A549 (cell line): ENCODE results near the gene UNC5B. TPM values are rescaled to one million over a fixed set of nuclear protein-coding genes. Genes with fewer than 3 reads are reported as not detected.

ENCODE experiments used
- ATAC-seq, 2 experiments: fragments of 200-7000 bp in 1 of 2; fragments of >200 bp in 1 of 2; cut with Nextera tagmentation in 1 of 2; cut with Tn5 transposase in 1 of 2; 3 replicates each; pipeline versions ENCODE4 v1.8.0 to v1.9.1; 2018 to 2020; ENCODE audit warnings: mild to moderate bottlenecking in 1 of 2, moderate library complexity in 1 of 2
- CTCF ChIA-PET: fragments of 300-600 bp; sonication (Branson Sonifier 250); formaldehyde crosslinking; extraction: SDS; loops from one replicate; lab custom pipeline; 2021; ENCODE audit warnings: antibody characterized with exemption, inconsistent platforms; lab: Yijun Ruan, JAX
- POLR2A ChIA-PET: fragments of 350-600 bp; formaldehyde crosslinking; extraction: SDS; loops from one replicate; lab custom pipeline; 2021; ENCODE audit warnings: antibody characterized with exemption, inconsistent platforms; lab: Yijun Ruan, JAX
- DNase-seq, 2 experiments: peaks; one replicate each; pipeline versions ENCODE4 v3.0.0 to v3.0.0-alpha.2; 2011 to 2016; ENCODE audit warnings: low read depth in 1 of 2, low spot score in 1 of 2
- FAIRE-seq: peaks from 2 replicates; lab custom pipeline; 2011; peaks lifted over from hg19 to GRCh38; lab: Jason Lieb, UNC
- H3K27ac ChIP-seq, 2 experiments: fragments of >200 bp; sonication (Bioruptor Twin); formaldehyde crosslinking; 3 replicates each; pipeline ENCODE4 v1.5.1; 2016 to 2017
- H3K4me1 ChIP-seq: fragments of >200 bp; sonication (Bioruptor Twin); formaldehyde crosslinking; 3 replicates; pipeline ENCODE4 v1.6.1; 2016
- H3K4me2 ChIP-seq: fragments of >200 bp; sonication (Bioruptor Twin); formaldehyde crosslinking; 3 replicates; pipeline ENCODE4 v1.6.1; 2016
- H3K4me3 ChIP-seq: fragments of >200 bp; sonication (Bioruptor Twin); formaldehyde crosslinking; 3 replicates; pipeline ENCODE4 v1.5.1; 2016
- H3K9me3 ChIP-seq: fragments of >200 bp; sonication (Bioruptor Twin); formaldehyde crosslinking; 3 replicates; pipeline ENCODE4 v1.6.1; 2016
- BHLHE40 ChIP-seq: IDR thresholded peaks from 2 replicates; pipeline ENCODE4 v1.6.1; 2012; ENCODE audit warnings: low read depth, low read length, inconsistent platforms
- EHF ChIP-seq: fragments of 250-450 bp; sonication (Bioruptor Pico); IDR thresholded peaks from 2 replicates; pipeline ENCODE4 v1.5.0; 2020; ENCODE audit warnings: mild to moderate bottlenecking
- EHMT2 ChIP-seq: fragments of 200-600 bp; sonication (generic); IDR thresholded peaks from 2 replicates; pipeline ENCODE4 v1.6.1; 2016; ENCODE audit warnings: antibody characterized with exemption, low read depth, mild to moderate bottlenecking, moderate library complexity
- EP300 ChIP-seq, 2 experiments: fragments of >200 bp; sonication (Bioruptor Twin); formaldehyde crosslinking; IDR thresholded peaks; 2 replicates in 1 of 2; 3 replicates in 1 of 2; pipeline ENCODE4 v1.6.1; 2016 to 2017
- FOSL2 ChIP-seq, 2 experiments: fragments of 450-650 bp in 1 of 2; fragments of >200 bp in 1 of 2; sonication (Bioruptor Twin) in 1 of 2; formaldehyde crosslinking; IDR thresholded peaks; 2 replicates each; pipeline versions ENCODE4 v1.5.0 to v1.6.1; 2016 to 2020; ENCODE audit warnings: mild to moderate bottlenecking in 1 of 2, moderate library complexity in 1 of 2
- HDAC2 ChIP-seq: fragments of 200-600 bp; sonication (generic); IDR thresholded peaks from 2 replicates; pipeline ENCODE4 v1.6.1; 2016
- HOXB5 ChIP-seq: fragments of 250-450 bp; sonication (Bioruptor Pico); IDR thresholded peaks from 2 replicates; pipeline ENCODE4 v1.5.0; 2020; ENCODE audit warnings: mild to moderate bottlenecking, moderate library complexity
- KDM1A ChIP-seq: fragments of 200-600 bp; sonication (generic); IDR thresholded peaks from 2 replicates; pipeline ENCODE4 v1.6.1; 2016; ENCODE audit warnings: low read depth, mild to moderate bottlenecking
- MAFK ChIP-seq: fragments of 450-650 bp; IDR thresholded peaks from 2 replicates; pipeline ENCODE4 v1.6.1; 2014; ENCODE audit not compliant: partially characterized antibody
- MAX ChIP-seq: IDR thresholded peaks from 2 replicates; pipeline ENCODE4 v1.6.1; 2012
- MYC ChIP-seq: IDR thresholded peaks from 2 replicates; pipeline ENCODE4 v1.6.1; 2012; ENCODE audit warnings: mild to moderate bottlenecking, inconsistent platforms, low read length, improper control_type of control experiment, borderline replicate concordance
- POLR2A ChIP-seq: IDR thresholded peaks from 2 replicates; pipeline ENCODE4 v1.6.1; 2012; ENCODE audit warnings: mild to moderate bottlenecking, low read length
- RCOR1 ChIP-seq: fragments of 150-350 bp; IDR thresholded peaks from 2 replicates; pipeline ENCODE4 v1.6.1; 2014; ENCODE audit warnings: antibody characterized with exemption, low read length, low read depth
- TFCP2L1 ChIP-seq: fragments of 250-450 bp; sonication (Bioruptor Pico); IDR thresholded peaks from 2 replicates; pipeline ENCODE4 v1.5.0; 2021; ENCODE audit warnings: mild to moderate bottlenecking
- ZSCAN20 ChIP-seq: fragments of 250-450 bp; sonication (Bioruptor Pico); IDR thresholded peaks from 2 replicates; pipeline ENCODE4 v1.8.0; 2022; ENCODE audit warnings: mild to moderate bottlenecking, moderate library complexity
- WGBS: methylation state at CpG from one replicate; pipeline ENCODE4 v1.1.6; 2017; ENCODE audit errors: missing lambda C conversion rate; 5-methylcytosine and 5-hydroxymethylcytosine counted together
- polyA plus RNA-seq, 4 experiments: library from polyadenylated mRNA; depleted of rRNA in 3 of 4; stranded (reverse); fragments of >200 nt; fragmentation: RNase III in 1 of 4; extraction: RNeasy Plus Mini Kit Qiagen cat#74134 plus additional on column Dnase treatment in 1 of 4; gene quantifications; 2 replicates in 3 of 4; 3 replicates in 1 of 4; pipeline ENCODE4 v1.2.3, GENCODE V29; 2011 to 2017
- TF ChIP-seq, protein P1 (sequence below): fragments of 150-350 bp; IDR thresholded peaks from 2 replicates; pipeline ENCODE4 v1.6.1; 2014; ENCODE audit warnings: low read depth, mild to moderate bottlenecking, low read length
- TF ChIP-seq, protein P2 (sequence below): fragments of 200-600 bp; sonication (generic); IDR thresholded peaks from 2 replicates; pipeline ENCODE4 v1.6.1; 2016; ENCODE audit warnings: antibody characterized with exemption, mild to moderate bottlenecking, moderate library complexity
- TF ChIP-seq, protein P3 (sequence below): fragments of 450-650 bp; IDR thresholded peaks from 2 replicates; pipeline ENCODE4 v1.6.1; 2014; ENCODE audit warnings: antibody characterized with exemption
- TF ChIP-seq, protein P4 (sequence below): fragments of 250-450 bp; sonication (Bioruptor Pico); IDR thresholded peaks from 2 replicates; pipeline ENCODE4 v1.5.0; 2020; ENCODE audit warnings: low read depth, mild to moderate bottlenecking, moderate library complexity

The UNC5B gene
- polyA plus RNA-seq, 2 of the 4 experiments (the other 2 are of a cell fraction), result 0.14 to 1.0 TPM

GRCh38 chr10:71280216-71280615, 67.8 kb downstream of the UNC5B start:
- FAIRE-seq (no peak), DNase-seq (no peak), ATAC-seq (no peak)
- Histone ChIP-seq H3K4me3 (no peak overlapping the region), H3K27ac (no peak overlapping the region), H3K4me2 (no peak overlapping the region), H3K9me3 (no peaks in the 10 kb centered on the region), H3K4me1 (no peaks in the 10 kb centered on the region)
- TF ChIP-seq HOXB5 (no peak), EHF (CRISPR knock-in tag) (no peak), TFCP2L1 (no peak), BHLHE40 (no peak), RCOR1 (no peak), POLR2A (no peak), HDAC2 (no peak), KDM1A (no peak), FOSL2 (IDR thresholded peaks at IDR 0.05) (no peak), FOSL2 (CRISPR knock-in tag; IDR thresholded peaks at IDR 0.05) (no peak), MYC (no peak), MAFK (no peak)
- TF ChIP-seq, protein P1, sequence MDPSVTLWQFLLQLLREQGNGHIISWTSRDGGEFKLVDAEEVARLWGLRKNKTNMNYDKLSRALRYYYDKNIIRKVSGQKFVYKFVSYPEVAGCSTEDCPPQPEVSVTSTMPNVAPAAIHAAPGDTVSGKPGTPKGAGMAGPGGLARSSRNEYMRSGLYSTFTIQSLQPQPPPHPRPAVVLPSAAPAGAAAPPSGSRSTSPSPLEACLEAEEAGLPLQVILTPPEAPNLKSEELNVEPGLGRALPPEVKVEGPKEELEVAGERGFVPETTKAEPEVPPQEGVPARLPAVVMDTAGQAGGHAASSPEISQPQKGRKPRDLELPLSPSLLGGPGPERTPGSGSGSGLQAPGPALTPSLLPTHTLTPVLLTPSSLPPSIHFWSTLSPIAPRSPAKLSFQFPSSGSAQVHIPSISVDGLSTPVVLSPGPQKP, result no peak
- WGBS, result 72% methylated on average over 5 of the region's 5 CpGs
- POLR2A ChIA-PET, result no interaction called here
- CTCF ChIA-PET, result interaction anchor here (1.2 to 25.1 kb wide), 4 partner anchors 10 to 373 kb away, joined by 3 to 362 read pairs (median 56); no protein-coding TSS in a partner anchor

- CTCF ChIA-PET, result interaction anchor here (1.2 to 25.1 kb wide), 4 partner anchors 11 to 374 kb away, joined by 3 to 362 read pairs (median 56); no protein-coding TSS in a partner anchor
- Histone ChIP-seq H3K9me3 (no peaks in the 10 kb centered on the region), H3K27ac (no peak overlapping the region), H3K4me3 (no peak overlapping the region), H3K4me1 (no peaks in the 10 kb centered on the region), H3K4me2 (no peak overlapping the region)
- DNase-seq (no peak), FAIRE-seq (no peak), ATAC-seq (no peak)
- POLR2A ChIA-PET, result no interaction called here
- TF ChIP-seq POLR2A (no peak), EP300 (IDR thresholded peaks at IDR 0.05) (no peak), ZSCAN20 (no peak), KDM1A (no peak), MAX (no peak), EHMT2 (no peak)
- TF ChIP-seq, protein P2, sequence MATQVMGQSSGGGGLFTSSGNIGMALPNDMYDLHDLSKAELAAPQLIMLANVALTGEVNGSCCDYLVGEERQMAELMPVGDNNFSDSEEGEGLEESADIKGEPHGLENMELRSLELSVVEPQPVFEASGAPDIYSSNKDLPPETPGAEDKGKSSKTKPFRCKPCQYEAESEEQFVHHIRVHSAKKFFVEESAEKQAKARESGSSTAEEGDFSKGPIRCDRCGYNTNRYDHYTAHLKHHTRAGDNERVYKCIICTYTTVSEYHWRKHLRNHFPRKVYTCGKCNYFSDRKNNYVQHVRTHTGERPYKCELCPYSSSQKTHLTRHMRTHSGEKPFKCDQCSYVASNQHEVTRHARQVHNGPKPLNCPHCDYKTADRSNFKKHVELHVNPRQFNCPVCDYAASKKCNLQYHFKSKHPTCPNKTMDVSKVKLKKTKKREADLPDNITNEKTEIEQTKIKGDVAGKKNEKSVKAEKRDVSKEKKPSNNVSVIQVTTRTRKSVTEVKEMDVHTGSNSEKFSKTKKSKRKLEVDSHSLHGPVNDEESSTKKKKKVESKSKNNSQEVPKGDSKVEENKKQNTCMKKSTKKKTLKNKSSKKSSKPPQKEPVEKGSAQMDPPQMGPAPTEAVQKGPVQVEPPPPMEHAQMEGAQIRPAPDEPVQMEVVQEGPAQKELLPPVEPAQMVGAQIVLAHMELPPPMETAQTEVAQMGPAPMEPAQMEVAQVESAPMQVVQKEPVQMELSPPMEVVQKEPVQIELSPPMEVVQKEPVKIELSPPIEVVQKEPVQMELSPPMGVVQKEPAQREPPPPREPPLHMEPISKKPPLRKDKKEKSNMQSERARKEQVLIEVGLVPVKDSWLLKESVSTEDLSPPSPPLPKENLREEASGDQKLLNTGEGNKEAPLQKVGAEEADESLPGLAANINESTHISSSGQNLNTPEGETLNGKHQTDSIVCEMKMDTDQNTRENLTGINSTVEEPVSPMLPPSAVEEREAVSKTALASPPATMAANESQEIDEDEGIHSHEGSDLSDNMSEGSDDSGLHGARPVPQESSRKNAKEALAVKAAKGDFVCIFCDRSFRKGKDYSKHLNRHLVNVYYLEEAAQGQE, result no peak
- TF ChIP-seq, protein P3, sequence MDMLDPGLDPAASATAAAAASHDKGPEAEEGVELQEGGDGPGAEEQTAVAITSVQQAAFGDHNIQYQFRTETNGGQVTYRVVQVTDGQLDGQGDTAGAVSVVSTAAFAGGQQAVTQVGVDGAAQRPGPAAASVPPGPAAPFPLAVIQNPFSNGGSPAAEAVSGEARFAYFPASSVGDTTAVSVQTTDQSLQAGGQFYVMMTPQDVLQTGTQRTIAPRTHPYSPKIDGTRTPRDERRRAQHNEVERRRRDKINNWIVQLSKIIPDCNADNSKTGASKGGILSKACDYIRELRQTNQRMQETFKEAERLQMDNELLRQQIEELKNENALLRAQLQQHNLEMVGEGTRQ, result no peak
- TF ChIP-seq, protein P4, sequence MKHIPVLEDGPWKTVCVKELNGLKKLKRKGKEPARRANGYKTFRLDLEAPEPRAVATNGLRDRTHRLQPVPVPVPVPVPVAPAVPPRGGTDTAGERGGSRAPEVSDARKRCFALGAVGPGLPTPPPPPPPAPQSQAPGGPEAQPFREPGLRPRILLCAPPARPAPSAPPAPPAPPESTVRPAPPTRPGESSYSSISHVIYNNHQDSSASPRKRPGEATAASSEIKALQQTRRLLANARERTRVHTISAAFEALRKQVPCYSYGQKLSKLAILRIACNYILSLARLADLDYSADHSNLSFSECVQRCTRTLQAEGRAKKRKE (CRISPR knock-in tag), result no peak
- 24% methylated on average over 3 of the region's 3 CpGs for WGBS
Observed at GRCh38 chr10:71280825-71281224, 68.5 kb downstream of the UNC5B start.
